Measurements from ENCODE around the gene ADAM8.
"Not testable (repeated sequence)": the region's sequence is repeated elsewhere in the genome, so short reads cannot be mapped to it uniquely, and the experiment has no call there.

The ADAM8 gene

GRCh38 chr10:133241501-133242205 lies 35.0 kb downstream of the ADAM8 start:
- Histone ChIP-seq H3K27me3 (ENCODE audit: control insufficient read depth in 2 of 2, insufficient read depth in 2 of 2, low read length in 2 of 2) (peaks cover 11 to 36% of the 10 kb centered on the region in 2 donors), H3K4me3 (ENCODE audit: low read length in 2 of 2) (peak overlapping the region; percentile 18 to 59), H3K27ac (ENCODE audit: low read depth in 2 of 2, low read length in 2 of 2) (no peak overlapping the region), H3K9ac (ENCODE audit: low read depth in 1 of 2, low read length in 2 of 2) (no peak overlapping the region), H3K4me1 (ENCODE audit: control insufficient read depth in 2 of 2, insufficient read depth in 2 of 2, low read length in 2 of 2) (peaks cover 7 to 9% of the 10 kb centered on the region in 2 donors), H3K36me3 (ENCODE audit: control insufficient read depth in 2 of 2, insufficient read depth in 2 of 2, low read length in 2 of 2) (no peaks in the 10 kb centered on the region), H3K9me3 (ENCODE audit: control insufficient read depth in 2 of 2, low read length in 2 of 2) (no peaks in the 10 kb centered on the region)

GRCh38 chr10:133239990-133240389 lies 36.7 kb downstream of the ADAM8 start:
- Histone ChIP-seq H3K4me1 (ENCODE audit: control insufficient read depth in 2 of 2, insufficient read depth in 2 of 2, low read length in 2 of 2) (peaks cover 7 to 9% of the 10 kb centered on the region in 2 donors), H3K9me3 (ENCODE audit: control insufficient read depth in 2 of 2, low read length in 2 of 2) (no peaks in the 10 kb centered on the region), H3K36me3 (ENCODE audit: control insufficient read depth in 2 of 2, insufficient read depth in 2 of 2, low read length in 2 of 2) (no peaks in the 10 kb centered on the region), H3K27me3 (ENCODE audit: control insufficient read depth in 2 of 2, insufficient read depth in 2 of 2, low read length in 2 of 2) (peaks cover 14 to 33% of the 10 kb centered on the region in 2 donors), H3K9ac (ENCODE audit: low read depth in 1 of 2, low read length in 2 of 2) (no peak overlapping the region), H3K27ac (ENCODE audit: low read depth in 2 of 2, low read length in 2 of 2) (no peak overlapping the region), H3K4me3 (ENCODE audit: low read length in 2 of 2) (no peak overlapping the region)

GRCh38 chr10:133238466-133238804 lies 38.2 kb downstream of the ADAM8 start:
- H3K27me3 ChIP-seq (ENCODE audit: control insufficient read depth in 2 of 2, insufficient read depth in 2 of 2, low read length in 2 of 2) = peaks cover 14 to 32% of the 10 kb centered on the region in 2 donors
- H3K36me3 ChIP-seq (ENCODE audit: control insufficient read depth in 2 of 2, insufficient read depth in 2 of 2, low read length in 2 of 2) = no peaks in the 10 kb centered on the region
- H3K4me1 ChIP-seq (ENCODE audit: control insufficient read depth in 2 of 2, insufficient read depth in 2 of 2, low read length in 2 of 2) = peaks cover 7 to 9% of the 10 kb centered on the region in 2 donors
- H3K9ac ChIP-seq (ENCODE audit: low read depth in 1 of 2, low read length in 2 of 2) = no peak overlapping the region
- H3K4me3 ChIP-seq (ENCODE audit: low read length in 2 of 2) = no peak overlapping the region
- H3K27ac ChIP-seq (ENCODE audit: low read depth in 2 of 2, low read length in 2 of 2) = no peak overlapping the region
- no peaks in the 10 kb centered on the region for H3K9me3 ChIP-seq (ENCODE audit: control insufficient read depth in 2 of 2, low read length in 2 of 2)

- Histone ChIP-seq H3K36me3 (ENCODE audit: control insufficient read depth in 2 of 2, insufficient read depth in 2 of 2, low read length in 2 of 2) (no peaks in the 10 kb centered on the region), H3K27me3 (ENCODE audit: control insufficient read depth in 2 of 2, insufficient read depth in 2 of 2, low read length in 2 of 2) (peaks cover 11 to 28% of the 10 kb centered on the region in 2 donors), H3K27ac (ENCODE audit: low read depth in 2 of 2, low read length in 2 of 2) (no peak within 1 kb of the TSS), H3K4me1 (ENCODE audit: control insufficient read depth in 2 of 2, insufficient read depth in 2 of 2, low read length in 2 of 2) (peaks cover 7 to 9% of the 10 kb centered on the region in 2 donors), H3K9me3 (ENCODE audit: control insufficient read depth in 2 of 2, low read length in 2 of 2) (no peaks in the 10 kb centered on the region), H3K9ac (ENCODE audit: low read depth in 1 of 2, low read length in 2 of 2) (no peak within 1 kb of the TSS), H3K4me3 (ENCODE audit: low read length in 2 of 2) (no peak within 1 kb of the TSS)
These were observed 38.8 kb downstream of the ADAM8 start, which contains the start of gene VENTX for GRCh38 chr10:133237588-133238465. VENTX (plus strand) TSS chr10:133237855; CDS start chr10:133237915, 60 bp downstream.

GRCh38 chr10:133237241-133237587 lies 39.5 kb downstream of the ADAM8 start:
- Histone ChIP-seq H3K9me3 (ENCODE audit: control insufficient read depth in 2 of 2, low read length in 2 of 2) (no peaks in the 10 kb centered on the region), H3K4me3 (ENCODE audit: low read length in 2 of 2) (no peak overlapping the region), H3K27me3 (ENCODE audit: control insufficient read depth in 2 of 2, insufficient read depth in 2 of 2, low read length in 2 of 2) (peaks cover 10 to 22% of the 10 kb centered on the region in 2 donors), H3K9ac (ENCODE audit: low read depth in 1 of 2, low read length in 2 of 2) (no peak overlapping the region), H3K4me1 (ENCODE audit: control insufficient read depth in 2 of 2, insufficient read depth in 2 of 2, low read length in 2 of 2) (peaks cover 7 to 9% of the 10 kb centered on the region in 2 donors), H3K36me3 (ENCODE audit: control insufficient read depth in 2 of 2, insufficient read depth in 2 of 2, low read length in 2 of 2) (no peaks in the 10 kb centered on the region), H3K27ac (ENCODE audit: low read depth in 2 of 2, low read length in 2 of 2) (no peak overlapping the region)

- Histone ChIP-seq H3K36me3 (ENCODE audit: control insufficient read depth in 2 of 2, insufficient read depth in 2 of 2, low read length in 2 of 2) (no peaks in the 10 kb centered on the region), H3K9me3 (ENCODE audit: control insufficient read depth in 2 of 2, low read length in 2 of 2) (no peaks in the 10 kb centered on the region), H3K27ac (ENCODE audit: low read depth in 2 of 2, low read length in 2 of 2) (no peak overlapping the region), H3K27me3 (ENCODE audit: control insufficient read depth in 2 of 2, insufficient read depth in 2 of 2, low read length in 2 of 2) (peaks cover 15 to 20% of the 10 kb centered on the region in 2 donors), H3K4me3 (ENCODE audit: low read length in 2 of 2) (no peak overlapping the region), H3K4me1 (ENCODE audit: control insufficient read depth in 2 of 2, insufficient read depth in 2 of 2, low read length in 2 of 2) (peaks cover 4 to 7% of the 10 kb centered on the region in 2 donors), H3K9ac (ENCODE audit: low read depth in 1 of 2, low read length in 2 of 2) (no peak overlapping the region)
These were observed 40.0 kb downstream of the ADAM8 start for GRCh38 chr10:133236401-133237240.

GRCh38 chr10:133235932-133236331 lies 40.7 kb downstream of the ADAM8 start:
- Histone ChIP-seq H3K27me3 (ENCODE audit: control insufficient read depth in 2 of 2, insufficient read depth in 2 of 2, low read length in 2 of 2) (peaks cover 13 to 15% of the 10 kb centered on the region in 2 donors), H3K4me1 (ENCODE audit: control insufficient read depth in 2 of 2, insufficient read depth in 2 of 2, low read length in 2 of 2) (peaks cover 1% of the 10 kb centered on the region in 2 donors), H3K9me3 (ENCODE audit: control insufficient read depth in 2 of 2, low read length in 2 of 2) (no peaks in the 10 kb centered on the region), H3K36me3 (ENCODE audit: control insufficient read depth in 2 of 2, insufficient read depth in 2 of 2, low read length in 2 of 2) (no peaks in the 10 kb centered on the region), H3K4me3 (ENCODE audit: low read length in 2 of 2) (no peak overlapping the region), H3K9ac (ENCODE audit: low read depth in 1 of 2, low read length in 2 of 2) (no peak overlapping the region), H3K27ac (ENCODE audit: low read depth in 2 of 2, low read length in 2 of 2) (no peak overlapping the region)

GRCh38 chr10:133235265-133235855 lies 41.3 kb downstream of the ADAM8 start:
- Histone ChIP-seq H3K9me3 (ENCODE audit: control insufficient read depth in 2 of 2, low read length in 2 of 2) (no peaks in the 10 kb centered on the region), H3K36me3 (ENCODE audit: control insufficient read depth in 2 of 2, insufficient read depth in 2 of 2, low read length in 2 of 2) (no peaks in the 10 kb centered on the region), H3K4me1 (ENCODE audit: control insufficient read depth in 2 of 2, insufficient read depth in 2 of 2, low read length in 2 of 2) (no peaks in the 10 kb centered on the region), H3K27ac (ENCODE audit: low read depth in 2 of 2, low read length in 2 of 2) (no peak overlapping the region), H3K27me3 (ENCODE audit: control insufficient read depth in 2 of 2, insufficient read depth in 2 of 2, low read length in 2 of 2) (peaks cover 11 to 13% of the 10 kb centered on the region in 2 donors), H3K9ac (ENCODE audit: low read depth in 1 of 2, low read length in 2 of 2) (no peak overlapping the region), H3K4me3 (ENCODE audit: low read length in 2 of 2) (no peak overlapping the region)

- H3K9me3 ChIP-seq (ENCODE audit: control insufficient read depth in 2 of 2, low read length in 2 of 2); H3K4me1 ChIP-seq (ENCODE audit: control insufficient read depth in 2 of 2, insufficient read depth in 2 of 2, low read length in 2 of 2); H3K9ac ChIP-seq (ENCODE audit: low read depth in 1 of 2, low read length in 2 of 2); H3K4me3 ChIP-seq (ENCODE audit: low read length in 2 of 2); H3K36me3 ChIP-seq (ENCODE audit: control insufficient read depth in 2 of 2, insufficient read depth in 2 of 2, low read length in 2 of 2); H3K27ac ChIP-seq (ENCODE audit: low read depth in 2 of 2, low read length in 2 of 2): not testable (repeated sequence)
- H3K27me3 ChIP-seq (ENCODE audit: control insufficient read depth in 2 of 2, insufficient read depth in 2 of 2, low read length in 2 of 2) = peaks cover 11 to 13% of the 10 kb centered on the region in 2 donors
These were observed 41.9 kb downstream of the ADAM8 start for GRCh38 chr10:133234796-133235195.
